Mesothelial cell of epicardium (in vitro differentiated cells): ENCODE results near the gene CDKAL1. TPM values are rescaled to one million over a fixed set of nuclear protein-coding genes. Genes with fewer than 3 reads are reported as not detected.
"Not testable (repeated sequence)": the region's sequence is repeated elsewhere in the genome, so short reads cannot be mapped to it uniquely, and the experiment has no call there.

Experiments
- DNase-seq, 2 experiments: peaks; one replicate each; pipeline ENCODE4 v3.0.0; 2021; ENCODE audit warnings: low spot score in 2 of 2; ENCODE audit not compliant: unreplicated experiment in 2 of 2
- H3K27ac Mint-ChIP-seq: 2 replicates; pipeline ENCODE4 v1.8.0; 2021; ENCODE audit warnings: mixed read lengths
- H3K27me3 Mint-ChIP-seq: 2 replicates; pipeline ENCODE4 v1.8.0; 2021; ENCODE audit warnings: low read depth, mixed read lengths
- H3K36me3 Mint-ChIP-seq: 2 replicates; pipeline ENCODE4 v1.8.0; 2021; ENCODE audit warnings: mixed read lengths
- H3K4me1 Mint-ChIP-seq: 2 replicates; pipeline ENCODE4 v1.8.0; 2021; ENCODE audit warnings: mixed read lengths
- H3K4me3 Mint-ChIP-seq: 2 replicates; pipeline ENCODE4 v1.8.0; 2021; ENCODE audit warnings: mild to moderate bottlenecking, moderate library complexity, mixed read lengths
- H3K9me3 Mint-ChIP-seq: 2 replicates; pipeline ENCODE4 v1.8.0; 2021; ENCODE audit warnings: mixed read lengths
- total RNA-seq: library from RNA; stranded (reverse); gene quantifications from 3 replicates; pipeline ENCODE4 v1.2.1, GENCODE V29; 2021
- TF ChIP-seq, protein P1 (sequence below): fragments of 200-600 bp; sonication (generic); IDR thresholded peaks from one replicate; pipeline ENCODE4 v1.5.0; 2021; ENCODE audit warnings: antibody characterized with exemption; ENCODE audit not compliant: unreplicated experiment

The CDKAL1 gene
- total RNA-seq, 1 donor from 2014 or later: 22.6 TPM

DNA sequence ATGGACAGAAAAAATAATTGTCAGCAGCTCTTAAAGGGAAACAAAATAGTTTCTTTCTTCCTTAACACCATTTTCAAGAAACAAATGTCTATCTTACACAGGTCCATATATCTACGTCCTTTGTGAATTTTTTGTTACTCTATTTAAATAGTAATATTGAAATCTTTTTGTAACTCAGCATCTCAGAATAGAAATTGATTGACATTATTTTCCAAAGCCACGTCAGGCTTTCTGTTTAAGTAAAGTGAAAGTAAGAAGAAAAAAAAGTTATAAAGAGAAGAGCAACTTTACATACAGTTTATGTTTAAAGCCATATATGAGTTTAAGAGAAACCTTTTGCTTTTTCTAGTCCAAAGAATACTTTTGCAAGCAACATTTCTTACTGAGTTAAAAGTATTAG, 656.4 kb downstream of the CDKAL1 start:
- Mint-ChIP-seq H3K36me3 (peaks cover 8% of the 10 kb centered on the region), H3K27ac (peak overlapping the region; percentile 87), H3K9me3 (peaks cover 15% of the 10 kb centered on the region), H3K4me1 (peaks cover 36% of the 10 kb centered on the region), H3K4me3 (no peak overlapping the region), H3K27me3 (no peaks in the 10 kb centered on the region)
- TF ChIP-seq, protein P1, sequence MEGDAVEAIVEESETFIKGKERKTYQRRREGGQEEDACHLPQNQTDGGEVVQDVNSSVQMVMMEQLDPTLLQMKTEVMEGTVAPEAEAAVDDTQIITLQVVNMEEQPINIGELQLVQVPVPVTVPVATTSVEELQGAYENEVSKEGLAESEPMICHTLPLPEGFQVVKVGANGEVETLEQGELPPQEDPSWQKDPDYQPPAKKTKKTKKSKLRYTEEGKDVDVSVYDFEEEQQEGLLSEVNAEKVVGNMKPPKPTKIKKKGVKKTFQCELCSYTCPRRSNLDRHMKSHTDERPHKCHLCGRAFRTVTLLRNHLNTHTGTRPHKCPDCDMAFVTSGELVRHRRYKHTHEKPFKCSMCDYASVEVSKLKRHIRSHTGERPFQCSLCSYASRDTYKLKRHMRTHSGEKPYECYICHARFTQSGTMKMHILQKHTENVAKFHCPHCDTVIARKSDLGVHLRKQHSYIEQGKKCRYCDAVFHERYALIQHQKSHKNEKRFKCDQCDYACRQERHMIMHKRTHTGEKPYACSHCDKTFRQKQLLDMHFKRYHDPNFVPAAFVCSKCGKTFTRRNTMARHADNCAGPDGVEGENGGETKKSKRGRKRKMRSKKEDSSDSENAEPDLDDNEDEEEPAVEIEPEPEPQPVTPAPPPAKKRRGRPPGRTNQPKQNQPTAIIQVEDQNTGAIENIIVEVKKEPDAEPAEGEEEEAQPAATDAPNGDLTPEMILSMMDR: no peak
- no peak for DNase-seq

DNA sequence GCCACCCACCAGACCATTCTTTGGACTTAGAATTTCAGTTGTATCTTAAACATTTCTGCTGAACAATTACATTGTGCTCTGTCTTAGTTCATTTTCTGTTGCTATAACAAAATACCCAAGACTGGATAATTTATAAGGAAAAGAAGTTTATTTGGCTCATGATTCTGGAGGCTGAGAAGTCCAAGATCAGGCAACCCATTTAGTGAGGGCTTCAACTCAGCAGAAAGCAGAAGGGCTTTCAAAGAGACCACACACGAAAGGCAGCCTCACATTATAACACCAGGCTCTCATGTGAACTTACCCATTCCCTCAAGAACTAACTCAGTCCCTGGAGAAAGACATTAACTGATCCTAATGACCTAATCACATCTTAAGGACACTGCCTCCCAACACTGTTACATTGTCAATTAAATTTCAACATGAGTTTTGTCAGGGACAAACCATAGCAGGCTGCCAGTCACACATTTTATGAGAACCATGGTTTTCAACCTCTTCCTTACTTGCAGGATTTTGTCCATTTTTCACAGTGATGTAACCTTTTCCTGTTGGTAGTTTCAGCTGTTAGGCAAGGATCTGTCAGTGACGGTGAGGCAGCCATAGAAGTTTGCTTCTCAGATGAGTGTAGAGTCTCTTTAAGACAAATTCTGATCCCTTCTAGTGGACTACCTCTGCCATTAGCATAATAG, 659.7 kb downstream of the CDKAL1 start:
- no peak for DNase-seq
- H3K9me3 Mint-ChIP-seq: peaks cover 15% of the 10 kb centered on the region
- no peak overlapping the region for H3K4me3 Mint-ChIP-seq
- H3K4me1 Mint-ChIP-seq: peaks cover 40% of the 10 kb centered on the region
- peaks cover 8% of the 10 kb centered on the region for H3K36me3 Mint-ChIP-seq
- TF ChIP-seq, protein P1: no peak
- no peak overlapping the region for H3K27ac Mint-ChIP-seq
- no peaks in the 10 kb centered on the region for H3K27me3 Mint-ChIP-seq

DNA sequence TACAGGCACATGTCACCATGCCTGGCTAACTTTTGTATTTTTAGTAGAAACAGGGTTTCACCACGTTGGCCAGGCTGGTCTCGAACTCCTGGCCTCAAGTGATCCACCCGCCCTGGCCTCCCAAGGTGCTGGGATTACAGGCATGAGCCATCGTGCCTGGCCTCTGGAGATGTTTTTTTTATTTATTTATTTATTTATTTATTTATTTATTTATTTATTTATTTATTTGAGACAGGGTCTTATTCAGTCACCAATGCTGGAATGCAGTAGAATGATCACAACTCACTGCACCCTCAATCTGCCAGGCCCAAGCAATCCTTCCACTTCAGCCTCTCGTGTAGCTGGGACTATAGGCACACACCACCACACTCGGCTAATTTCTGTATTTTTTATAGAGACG, 661.0 kb downstream of the CDKAL1 start:
- not testable (repeated sequence) for H3K36me3 Mint-ChIP-seq, H3K27me3 Mint-ChIP-seq, DNase-seq, H3K27ac Mint-ChIP-seq, H3K4me3 Mint-ChIP-seq
- peaks cover 15% of the 10 kb centered on the region for H3K9me3 Mint-ChIP-seq
- H3K4me1 Mint-ChIP-seq: peaks cover 42% of the 10 kb centered on the region

DNA sequence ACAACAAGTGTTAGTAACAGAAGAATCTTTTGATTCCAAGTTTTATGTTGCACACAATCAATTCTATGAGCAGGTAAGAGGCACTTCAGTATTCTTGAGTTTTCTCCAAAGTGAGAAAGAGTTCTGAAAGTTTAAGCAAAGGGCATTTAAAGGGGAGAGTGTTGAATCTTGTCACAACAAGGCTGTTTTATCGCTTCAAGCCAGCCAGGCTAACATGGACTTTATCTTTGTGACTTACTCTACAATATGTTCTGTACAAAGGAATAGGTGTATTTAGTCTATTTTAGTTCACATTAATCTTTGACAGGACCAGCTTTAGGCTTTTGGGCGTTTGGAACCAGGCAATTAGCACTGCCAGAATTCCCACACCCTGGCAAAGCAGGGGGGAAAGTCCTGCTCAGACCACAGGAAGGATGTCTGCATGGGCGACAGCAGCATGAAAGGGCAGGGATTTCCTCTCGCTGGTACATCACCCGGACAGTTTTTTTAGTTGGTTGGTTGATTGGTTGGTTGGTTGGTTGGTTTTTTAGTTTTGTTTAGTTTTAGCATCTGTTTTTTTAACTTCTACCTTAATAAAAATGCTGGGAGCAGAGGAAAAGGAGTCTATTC, 663.9 kb downstream of the CDKAL1 start:
- TF ChIP-seq, protein P1: no peak
- H3K4me1 Mint-ChIP-seq: peaks cover 44% of the 10 kb centered on the region
- H3K4me3 Mint-ChIP-seq: no peak overlapping the region
- no peaks in the 10 kb centered on the region for H3K27me3 Mint-ChIP-seq
- no peak for DNase-seq
- peaks cover 12% of the 10 kb centered on the region for H3K9me3 Mint-ChIP-seq
- no peak overlapping the region for H3K27ac Mint-ChIP-seq
- peaks cover 8% of the 10 kb centered on the region for H3K36me3 Mint-ChIP-seq

DNA sequence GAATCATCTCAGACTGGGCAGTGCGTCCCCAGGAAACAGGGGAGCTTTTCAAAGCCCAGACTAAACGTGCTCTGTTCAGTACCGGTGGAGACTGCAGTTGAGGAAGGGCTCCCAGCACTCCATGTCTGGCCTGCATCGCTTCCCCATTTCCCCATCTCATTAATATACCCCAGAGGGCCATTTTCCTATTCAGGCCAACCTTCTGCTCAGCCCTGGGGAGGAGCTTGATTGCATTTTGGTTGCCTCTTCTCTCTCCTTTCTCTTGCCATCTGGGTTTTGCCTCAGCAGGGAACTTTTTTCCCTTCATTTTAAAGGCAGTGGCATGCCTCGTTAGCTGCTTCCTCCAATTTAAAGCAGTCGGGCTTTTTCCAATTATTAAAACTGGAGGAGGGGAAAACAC, 665.0 kb downstream of the CDKAL1 start:
- Mint-ChIP-seq H3K36me3 (no peaks in the 10 kb centered on the region), H3K4me3 (no peak overlapping the region), H3K4me1 (peaks cover 44% of the 10 kb centered on the region), H3K27me3 (no peaks in the 10 kb centered on the region), H3K9me3 (peaks cover 1% of the 10 kb centered on the region), H3K27ac (no peak overlapping the region)
- TF ChIP-seq, protein P1: no peak
- no peak for DNase-seq

DNA sequence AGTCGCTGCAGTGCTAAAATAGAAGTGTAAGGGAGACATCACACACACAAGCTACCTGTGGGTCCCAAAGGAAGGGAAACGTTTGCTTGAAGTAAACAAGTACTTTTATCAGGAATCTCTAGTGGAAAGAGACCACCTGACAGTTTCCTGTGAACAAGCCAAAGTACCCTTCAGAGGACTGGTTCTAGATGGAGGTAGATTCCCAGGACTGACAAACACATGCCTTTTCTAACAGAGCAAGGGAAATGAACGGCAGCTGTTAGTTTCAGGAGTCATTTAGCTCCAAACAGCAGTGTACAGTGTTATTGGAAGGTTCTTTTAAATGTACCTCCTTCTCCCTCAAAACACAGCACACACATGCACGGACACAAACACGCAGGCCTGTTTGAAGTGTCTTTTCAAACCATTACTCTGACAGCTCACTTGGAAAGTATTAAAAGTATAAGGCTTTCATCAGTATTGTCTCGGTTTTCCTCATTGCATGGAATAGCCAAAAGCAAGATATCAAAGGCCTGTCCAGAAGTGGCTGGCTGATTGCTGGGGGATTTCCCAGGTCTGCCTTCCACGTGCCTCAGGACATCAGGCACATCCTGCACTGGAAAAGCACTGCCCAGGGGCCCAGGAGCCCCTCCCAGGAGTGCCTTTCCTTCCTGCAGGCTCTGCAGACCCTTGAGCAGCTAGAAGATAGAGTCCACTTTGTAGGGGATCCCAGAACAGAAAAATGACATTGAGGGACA, 666.0 kb downstream of the CDKAL1 start:
- Mint-ChIP-seq H3K4me1 (peaks cover 44% of the 10 kb centered on the region), H3K4me3 (no peak overlapping the region), H3K9me3 (peaks cover 7% of the 10 kb centered on the region), H3K27ac (peak overlapping the region; percentile 36), H3K36me3 (peaks cover 3% of the 10 kb centered on the region), H3K27me3 (no peaks in the 10 kb centered on the region)
- DNase-seq: no peak
- TF ChIP-seq, protein P1: no peak
